ENCODE measurements around the gene SAMD11. TPM values are rescaled to one million over a fixed set of nuclear protein-coding genes. Genes with fewer than 3 reads are reported as not detected.
A peak's percentile ranks its signal among the peaks of the same experiment; 100 is the strongest.

SAMD11 gene
- total and polyA plus RNA-seq, 2 of the 8 experiments (the other 6 are each of a cell fraction or from before 2014, with no cell fraction given) = 0.18 to 0.30 TPM

GRCh38 chr1:960363-961131 lies 36.8 kb downstream of the SAMD11 start, which contains the start of gene KLHL17 (continued):
- TF ChIP-seq, protein P1, sequence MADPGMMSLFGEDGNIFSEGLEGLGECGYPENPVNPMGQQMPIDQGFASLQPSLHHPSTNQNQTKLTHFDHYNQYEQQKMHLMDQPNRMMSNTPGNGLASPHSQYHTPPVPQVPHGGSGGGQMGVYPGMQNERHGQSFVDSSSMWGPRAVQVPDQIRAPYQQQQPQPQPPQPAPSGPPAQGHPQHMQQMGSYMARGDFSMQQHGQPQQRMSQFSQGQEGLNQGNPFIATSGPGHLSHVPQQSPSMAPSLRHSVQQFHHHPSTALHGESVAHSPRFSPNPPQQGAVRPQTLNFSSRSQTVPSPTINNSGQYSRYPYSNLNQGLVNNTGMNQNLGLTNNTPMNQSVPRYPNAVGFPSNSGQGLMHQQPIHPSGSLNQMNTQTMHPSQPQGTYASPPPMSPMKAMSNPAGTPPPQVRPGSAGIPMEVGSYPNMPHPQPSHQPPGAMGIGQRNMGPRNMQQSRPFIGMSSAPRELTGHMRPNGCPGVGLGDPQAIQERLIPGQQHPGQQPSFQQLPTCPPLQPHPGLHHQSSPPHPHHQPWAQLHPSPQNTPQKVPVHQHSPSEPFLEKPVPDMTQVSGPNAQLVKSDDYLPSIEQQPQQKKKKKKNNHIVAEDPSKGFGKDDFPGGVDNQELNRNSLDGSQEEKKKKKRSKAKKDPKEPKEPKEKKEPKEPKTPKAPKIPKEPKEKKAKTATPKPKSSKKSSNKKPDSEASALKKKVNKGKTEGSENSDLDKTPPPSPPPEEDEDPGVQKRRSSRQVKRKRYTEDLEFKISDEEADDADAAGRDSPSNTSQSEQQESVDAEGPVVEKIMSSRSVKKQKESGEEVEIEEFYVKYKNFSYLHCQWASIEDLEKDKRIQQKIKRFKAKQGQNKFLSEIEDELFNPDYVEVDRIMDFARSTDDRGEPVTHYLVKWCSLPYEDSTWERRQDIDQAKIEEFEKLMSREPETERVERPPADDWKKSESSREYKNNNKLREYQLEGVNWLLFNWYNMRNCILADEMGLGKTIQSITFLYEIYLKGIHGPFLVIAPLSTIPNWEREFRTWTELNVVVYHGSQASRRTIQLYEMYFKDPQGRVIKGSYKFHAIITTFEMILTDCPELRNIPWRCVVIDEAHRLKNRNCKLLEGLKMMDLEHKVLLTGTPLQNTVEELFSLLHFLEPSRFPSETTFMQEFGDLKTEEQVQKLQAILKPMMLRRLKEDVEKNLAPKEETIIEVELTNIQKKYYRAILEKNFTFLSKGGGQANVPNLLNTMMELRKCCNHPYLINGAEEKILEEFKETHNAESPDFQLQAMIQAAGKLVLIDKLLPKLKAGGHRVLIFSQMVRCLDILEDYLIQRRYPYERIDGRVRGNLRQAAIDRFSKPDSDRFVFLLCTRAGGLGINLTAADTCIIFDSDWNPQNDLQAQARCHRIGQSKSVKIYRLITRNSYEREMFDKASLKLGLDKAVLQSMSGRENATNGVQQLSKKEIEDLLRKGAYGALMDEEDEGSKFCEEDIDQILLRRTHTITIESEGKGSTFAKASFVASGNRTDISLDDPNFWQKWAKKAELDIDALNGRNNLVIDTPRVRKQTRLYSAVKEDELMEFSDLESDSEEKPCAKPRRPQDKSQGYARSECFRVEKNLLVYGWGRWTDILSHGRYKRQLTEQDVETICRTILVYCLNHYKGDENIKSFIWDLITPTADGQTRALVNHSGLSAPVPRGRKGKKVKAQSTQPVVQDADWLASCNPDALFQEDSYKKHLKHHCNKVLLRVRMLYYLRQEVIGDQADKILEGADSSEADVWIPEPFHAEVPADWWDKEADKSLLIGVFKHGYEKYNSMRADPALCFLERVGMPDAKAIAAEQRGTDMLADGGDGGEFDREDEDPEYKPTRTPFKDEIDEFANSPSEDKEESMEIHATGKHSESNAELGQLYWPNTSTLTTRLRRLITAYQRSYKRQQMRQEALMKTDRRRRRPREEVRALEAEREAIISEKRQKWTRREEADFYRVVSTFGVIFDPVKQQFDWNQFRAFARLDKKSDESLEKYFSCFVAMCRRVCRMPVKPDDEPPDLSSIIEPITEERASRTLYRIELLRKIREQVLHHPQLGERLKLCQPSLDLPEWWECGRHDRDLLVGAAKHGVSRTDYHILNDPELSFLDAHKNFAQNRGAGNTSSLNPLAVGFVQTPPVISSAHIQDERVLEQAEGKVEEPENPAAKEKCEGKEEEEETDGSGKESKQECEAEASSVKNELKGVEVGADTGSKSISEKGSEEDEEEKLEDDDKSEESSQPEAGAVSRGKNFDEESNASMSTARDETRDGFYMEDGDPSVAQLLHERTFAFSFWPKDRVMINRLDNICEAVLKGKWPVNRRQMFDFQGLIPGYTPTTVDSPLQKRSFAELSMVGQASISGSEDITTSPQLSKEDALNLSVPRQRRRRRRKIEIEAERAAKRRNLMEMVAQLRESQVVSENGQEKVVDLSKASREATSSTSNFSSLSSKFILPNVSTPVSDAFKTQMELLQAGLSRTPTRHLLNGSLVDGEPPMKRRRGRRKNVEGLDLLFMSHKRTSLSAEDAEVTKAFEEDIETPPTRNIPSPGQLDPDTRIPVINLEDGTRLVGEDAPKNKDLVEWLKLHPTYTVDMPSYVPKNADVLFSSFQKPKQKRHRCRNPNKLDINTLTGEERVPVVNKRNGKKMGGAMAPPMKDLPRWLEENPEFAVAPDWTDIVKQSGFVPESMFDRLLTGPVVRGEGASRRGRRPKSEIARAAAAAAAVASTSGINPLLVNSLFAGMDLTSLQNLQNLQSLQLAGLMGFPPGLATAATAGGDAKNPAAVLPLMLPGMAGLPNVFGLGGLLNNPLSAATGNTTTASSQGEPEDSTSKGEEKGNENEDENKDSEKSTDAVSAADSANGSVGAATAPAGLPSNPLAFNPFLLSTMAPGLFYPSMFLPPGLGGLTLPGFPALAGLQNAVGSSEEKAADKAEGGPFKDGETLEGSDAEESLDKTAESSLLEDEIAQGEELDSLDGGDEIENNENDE (IDR thresholded peaks at IDR 0.05; ENCODE audit: insufficient replicate concordance, low read length) = no peak
- TF ChIP-seq KDM1A (IDR thresholded peaks at IDR 0.05; ENCODE audit: borderline replicate concordance, low read length) (no peak), GTF2F1 (IDR thresholded peaks at IDR 0.05; ENCODE audit: borderline replicate concordance, low read depth, low read length) (no peak), NRF1 (IDR thresholded peaks at IDR 0.05; ENCODE audit: low read depth, low read length) (no peak), EGR1 (IDR thresholded peaks at IDR 0.05; ENCODE audit: borderline replicate concordance, low read depth, low read length) (no peak), CBX8 (IDR thresholded peaks at IDR 0.05; ENCODE audit: borderline replicate concordance, low read depth, low read length) (no peak), SP1 (IDR thresholded peaks at IDR 0.05; ENCODE audit: low read depth, low read length) (no peak), SUZ12 (IDR thresholded peaks at IDR 0.05; ENCODE audit: low read length) (no peak), NANOG (IDR thresholded peaks at IDR 0.05; ENCODE audit: insufficient read depth, low read depth, low read length, poor library complexity, severe bottlenecking) (no peak), GABPA (IDR thresholded peaks at IDR 0.05; ENCODE audit: borderline replicate concordance, insufficient read depth, low read length) (peak; percentile 27; the same call in 1 of the 2 replicates)
